A673 (cell line): ENCODE data around the gene UQCC3.

Source experiments
- CTCF ChIP-seq: fragments of 300-800, 200-600 bp; sonication (generic); conservative IDR thresholded peaks from 2 replicates; pipeline ENCODE4 v1.5.1; 2017; ENCODE audit warnings: low read depth, mild to moderate bottlenecking, antibody characterized with exemption, low read length, moderate library complexity, mixed read lengths
- EZH2 ChIP-seq: fragments of 200-600 bp; sonication (generic); IDR thresholded peaks from 2 replicates; pipeline ENCODE4 v1.6.1; 2017; ENCODE audit warnings: borderline replicate concordance, low read depth, mild to moderate bottlenecking, mixed read lengths, antibody characterized with exemption, low read length; ENCODE audit not compliant: poor library complexity, severe bottlenecking

GRCh38 chr11:62676698-62677097, 5.2 kb downstream of the UQCC3 start:
- TF ChIP-seq CTCF (no peak), EZH2 (no peak)
